IPS-11a (cell line): Measurements from ENCODE around the gene SDS.

Experiments
- H3K4me3 ChIP-seq: one replicate; pipeline ENCODE4 v1.5.1; 2013; ENCODE audit warnings: low read depth, low read length, control low read depth

SDS gene, protein sequence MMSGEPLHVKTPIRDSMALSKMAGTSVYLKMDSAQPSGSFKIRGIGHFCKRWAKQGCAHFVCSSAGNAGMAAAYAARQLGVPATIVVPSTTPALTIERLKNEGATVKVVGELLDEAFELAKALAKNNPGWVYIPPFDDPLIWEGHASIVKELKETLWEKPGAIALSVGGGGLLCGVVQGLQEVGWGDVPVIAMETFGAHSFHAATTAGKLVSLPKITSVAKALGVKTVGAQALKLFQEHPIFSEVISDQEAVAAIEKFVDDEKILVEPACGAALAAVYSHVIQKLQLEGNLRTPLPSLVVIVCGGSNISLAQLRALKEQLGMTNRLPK

DNA sequence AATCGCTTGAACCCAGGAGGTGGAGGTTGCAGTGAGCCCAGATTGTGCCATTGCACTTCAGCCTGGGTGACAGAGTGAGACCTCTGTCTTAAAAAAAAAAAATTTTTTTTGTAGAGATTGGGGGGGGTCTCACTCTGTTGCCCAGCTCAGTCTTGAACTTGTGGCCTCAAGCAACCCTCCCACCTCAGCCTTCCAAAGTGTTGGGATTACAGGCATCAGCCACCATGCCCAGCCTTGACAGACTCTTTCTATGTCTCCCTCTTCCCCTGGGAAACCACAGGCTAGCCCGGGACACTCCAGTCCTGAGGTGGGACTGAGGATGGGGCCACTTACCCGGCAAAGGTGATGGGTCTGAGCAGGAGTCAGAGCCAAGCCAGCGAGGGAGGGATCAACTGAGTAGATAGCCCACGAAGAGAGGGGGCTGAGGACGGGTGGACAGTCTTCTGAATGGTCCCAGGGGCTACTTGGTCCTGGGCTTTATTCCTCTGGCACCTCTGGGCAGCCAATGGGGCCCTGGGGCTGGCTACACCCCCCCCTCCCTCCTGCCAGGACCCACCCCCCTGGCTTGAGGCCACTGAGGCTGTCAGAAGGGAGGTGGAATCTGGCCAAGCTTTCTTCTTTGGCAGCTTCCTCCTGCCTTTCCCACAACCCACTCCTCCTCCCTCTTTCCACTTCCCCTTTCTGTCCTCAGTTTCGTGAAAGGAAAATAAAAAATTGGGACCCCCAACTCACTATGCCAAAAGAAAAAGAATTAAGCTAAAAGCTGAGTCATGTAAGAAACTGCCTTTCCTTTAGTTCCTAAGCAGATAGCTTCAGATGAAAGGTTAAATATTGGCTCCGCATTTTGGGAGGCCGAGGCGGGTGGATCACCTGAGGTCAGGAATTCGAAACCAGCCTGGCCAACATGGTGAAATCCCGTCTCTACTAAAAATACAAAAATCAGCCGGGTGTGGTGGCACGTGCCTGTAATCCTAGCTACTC lies at the start of gene SDS:
SDS (minus strand) TSS at position 453 of the 981 bp plus-strand sequence. CDS start 4,179 bp downstream, outside the sequence.
- H3K4me3 ChIP-seq, result no peak within 1 kb of the TSS

DNA sequence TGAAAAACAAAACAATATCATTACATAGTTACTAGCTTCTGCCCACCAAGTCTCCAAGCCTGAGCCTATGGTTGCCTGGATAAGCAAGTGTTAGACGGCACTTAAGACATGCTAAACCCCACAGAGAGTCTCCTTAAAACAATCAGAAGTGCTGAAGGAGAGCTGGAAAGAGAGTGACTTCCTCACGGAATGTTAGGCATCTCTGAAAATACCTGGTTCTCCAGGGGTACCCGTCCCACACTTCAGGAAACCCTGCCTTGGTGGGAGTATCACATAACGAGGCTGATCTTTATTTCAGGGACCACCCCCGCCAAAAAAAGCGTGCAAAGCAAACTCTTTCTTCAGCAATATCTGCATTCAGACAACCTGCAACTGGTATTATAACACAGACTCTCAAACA lies 49.6 kb upstream of the SDS start:
- H3K4me3 ChIP-seq, result no peak overlapping the region

DNA sequence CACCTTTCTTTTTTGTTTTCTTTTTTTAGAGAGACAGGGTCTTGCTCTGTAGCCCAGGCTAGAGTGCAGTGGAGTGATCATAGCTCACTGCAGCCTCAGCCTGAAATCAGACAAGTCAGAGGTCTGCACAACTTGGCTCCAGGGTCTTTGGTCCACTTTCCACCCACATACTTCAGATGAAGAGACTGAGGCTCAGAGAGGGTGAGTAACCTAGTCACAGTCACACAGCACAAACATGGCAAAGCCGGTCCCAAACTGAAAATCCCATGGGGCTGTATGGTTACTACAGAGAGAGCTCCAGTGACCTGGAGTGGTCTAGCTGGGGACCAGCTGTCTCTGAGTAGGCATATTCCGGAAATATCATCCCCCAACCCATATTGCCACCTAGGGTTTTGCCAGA lies 48.8 kb upstream of the SDS start:
- no peak overlapping the region for H3K4me3 ChIP-seq

DNA sequence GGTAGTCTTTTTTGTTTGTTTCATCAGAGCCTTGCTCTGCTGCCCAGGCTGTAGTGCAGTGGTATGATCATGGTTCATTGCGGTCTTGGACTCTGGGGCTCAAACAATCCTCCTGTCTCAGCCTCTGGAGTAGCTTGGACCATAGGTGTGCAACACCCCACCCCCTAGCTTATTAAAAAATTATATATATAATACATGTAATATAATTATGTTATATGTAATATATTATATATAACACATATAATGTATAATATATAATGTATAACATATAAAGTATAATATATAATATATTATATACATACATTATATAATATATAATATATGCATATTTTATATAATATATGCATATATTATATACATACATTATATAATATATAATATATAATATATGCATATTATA lies 46.2 kb upstream of the SDS start:
- no peak overlapping the region for H3K4me3 ChIP-seq

DNA sequence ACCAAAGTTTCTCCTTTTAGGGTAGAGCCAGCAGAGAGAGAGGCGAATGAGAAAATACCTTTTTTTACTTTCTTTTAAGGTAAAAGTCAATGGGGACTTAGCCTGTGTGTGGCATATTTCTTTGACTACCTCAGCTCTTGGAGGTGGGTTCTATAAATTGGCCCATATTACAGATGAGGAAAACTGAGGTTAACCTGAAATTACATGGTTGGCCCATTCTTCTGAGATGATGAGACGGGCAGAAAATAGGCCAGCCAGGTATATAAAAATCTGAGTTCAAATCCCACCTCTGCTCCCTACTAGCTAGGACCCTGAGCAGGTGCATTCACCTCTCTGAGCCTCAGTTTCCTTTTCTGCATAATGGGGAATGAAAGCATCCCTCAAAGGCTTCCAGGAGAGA lies 45.6 kb upstream of the SDS start:
- no peak overlapping the region for H3K4me3 ChIP-seq

DNA sequence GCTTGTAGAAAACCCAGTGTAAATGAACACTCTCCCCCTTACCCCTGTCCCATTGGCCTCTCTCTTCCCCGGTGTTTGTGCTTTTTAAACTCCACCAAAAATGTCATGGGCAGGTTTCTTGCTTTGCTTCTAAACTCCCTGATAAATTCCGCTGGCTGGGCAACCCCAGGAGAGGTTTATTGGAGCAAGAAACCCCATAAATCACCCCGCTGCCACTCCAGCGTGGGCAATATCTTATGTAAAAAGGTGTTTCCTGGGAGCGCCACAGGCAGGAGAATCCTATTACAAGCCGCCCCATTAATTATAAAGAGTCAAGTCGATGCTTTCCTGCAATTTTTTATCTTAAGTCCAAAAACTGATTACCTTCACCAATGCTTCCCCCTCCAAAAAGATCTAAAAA lies 45.2 kb upstream of the SDS start:
- H3K4me3 ChIP-seq, result no peak overlapping the region

DNA sequence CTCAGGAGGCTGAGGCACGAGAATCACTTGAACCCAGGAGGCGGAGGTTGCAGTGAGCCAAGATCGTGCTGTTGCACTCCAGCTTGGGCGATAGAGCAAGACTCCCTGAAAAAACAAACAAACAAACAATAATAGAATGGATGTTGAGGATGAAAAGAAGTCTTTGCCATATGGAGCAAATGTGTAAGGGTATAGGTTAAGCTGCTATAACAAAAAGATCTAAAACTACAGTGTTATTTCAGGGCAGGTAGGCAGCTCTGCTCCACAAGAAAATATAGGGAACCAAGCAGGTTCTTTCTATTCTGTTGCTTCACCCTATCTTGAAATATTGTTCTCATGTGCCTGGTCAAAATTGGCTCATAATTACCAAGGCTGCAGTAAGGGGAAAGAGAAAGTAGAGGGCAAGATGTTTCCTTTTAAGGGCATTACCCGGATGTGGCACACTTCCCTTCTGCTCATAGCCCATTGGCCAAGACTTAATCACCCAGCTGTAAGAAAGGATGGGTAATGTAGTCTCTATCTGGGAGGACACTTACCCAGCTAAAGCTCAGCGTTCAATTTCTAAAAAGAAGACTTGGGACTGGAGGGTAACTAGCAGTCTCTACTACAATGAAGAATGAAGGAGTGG lies 42.0 kb upstream of the SDS start:
- H3K4me3 ChIP-seq, result no peak overlapping the region

DNA sequence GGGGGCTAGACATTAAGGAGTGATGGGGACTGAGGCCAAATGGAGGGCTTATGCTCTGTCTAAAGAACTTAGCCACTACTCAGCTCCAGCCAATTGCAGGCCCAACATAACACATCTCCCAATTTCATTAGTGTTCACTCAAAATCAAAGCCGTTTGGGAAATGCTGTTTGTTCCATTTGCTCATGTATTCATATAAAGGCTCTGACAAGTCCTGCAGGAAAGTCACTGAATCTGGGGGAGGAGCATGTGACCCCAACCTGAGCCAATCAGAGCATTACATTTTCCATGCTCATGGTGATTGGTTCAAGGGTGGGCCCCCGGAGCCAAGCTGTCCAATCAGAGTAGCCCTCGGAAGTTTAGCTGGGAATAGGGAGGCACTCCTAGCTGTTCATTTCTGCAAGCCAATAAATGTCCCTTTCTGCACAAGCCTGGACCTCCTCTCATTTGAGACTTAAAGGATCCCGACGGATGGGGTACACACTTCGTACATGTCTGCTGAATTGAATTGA lies 39.4 kb upstream of the SDS start:
- no peak overlapping the region for H3K4me3 ChIP-seq

DNA sequence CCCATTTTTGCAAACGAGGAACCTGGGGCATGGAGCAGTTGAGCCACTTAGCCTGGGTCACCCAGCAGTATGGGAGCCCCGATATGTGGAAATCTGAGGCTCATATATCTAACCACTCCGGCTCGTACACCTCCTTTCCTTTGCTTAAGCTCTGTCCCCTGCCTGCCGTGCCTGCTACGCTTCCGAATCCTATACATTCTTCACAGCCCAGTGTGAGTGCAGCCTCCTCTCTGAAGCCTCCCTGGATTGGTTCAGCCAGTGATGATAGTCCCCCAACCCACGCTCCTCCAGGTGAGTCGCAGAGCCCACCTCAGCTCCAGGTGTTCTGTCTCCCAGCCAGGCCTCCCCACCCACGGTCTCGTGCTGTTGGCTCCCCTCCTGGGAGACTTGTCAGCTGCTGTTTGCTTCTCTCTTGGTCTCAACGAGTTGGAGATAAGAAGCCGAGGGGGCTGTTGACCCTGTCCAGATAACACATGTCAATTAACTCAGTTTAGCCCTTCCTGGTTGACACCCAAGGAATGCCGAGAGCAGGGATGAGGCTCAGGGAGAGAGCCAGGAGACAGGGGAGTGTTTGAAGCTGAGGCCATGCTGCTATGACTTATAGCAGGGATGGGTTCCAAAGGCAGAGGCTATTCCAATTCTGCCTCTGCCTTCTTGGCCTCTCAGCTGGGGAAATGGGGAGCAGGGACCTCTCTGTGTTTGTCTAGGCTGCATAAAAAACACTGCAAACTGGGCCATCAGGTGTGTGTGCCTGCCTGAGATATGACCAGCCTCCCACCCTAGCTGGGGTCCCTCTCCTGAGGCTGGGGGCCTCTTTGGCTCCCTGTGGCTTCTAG lies 37.5 kb upstream of the SDS start:
- H3K4me3 ChIP-seq, result no peak overlapping the region

DNA sequence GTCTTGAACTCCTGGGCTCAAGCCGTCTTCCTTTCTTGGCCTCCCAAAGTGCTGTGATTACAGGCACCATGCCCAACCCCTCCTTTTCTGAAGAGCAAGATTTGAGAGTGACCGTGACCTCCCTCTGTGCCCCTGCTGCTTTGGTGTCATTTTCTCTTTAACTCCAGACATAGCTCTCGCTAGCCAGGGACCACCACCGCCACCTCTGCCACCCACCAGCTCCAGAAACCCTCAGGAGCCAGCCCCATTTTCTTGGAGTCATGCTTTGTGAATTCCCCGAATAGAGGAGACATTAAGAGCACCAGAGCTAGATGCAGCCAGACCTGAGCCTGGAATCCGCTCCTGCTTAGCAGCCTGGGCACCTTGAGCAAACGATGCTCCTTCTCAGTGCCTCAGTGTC lies 36.6 kb upstream of the SDS start:
- no peak overlapping the region for H3K4me3 ChIP-seq

DNA sequence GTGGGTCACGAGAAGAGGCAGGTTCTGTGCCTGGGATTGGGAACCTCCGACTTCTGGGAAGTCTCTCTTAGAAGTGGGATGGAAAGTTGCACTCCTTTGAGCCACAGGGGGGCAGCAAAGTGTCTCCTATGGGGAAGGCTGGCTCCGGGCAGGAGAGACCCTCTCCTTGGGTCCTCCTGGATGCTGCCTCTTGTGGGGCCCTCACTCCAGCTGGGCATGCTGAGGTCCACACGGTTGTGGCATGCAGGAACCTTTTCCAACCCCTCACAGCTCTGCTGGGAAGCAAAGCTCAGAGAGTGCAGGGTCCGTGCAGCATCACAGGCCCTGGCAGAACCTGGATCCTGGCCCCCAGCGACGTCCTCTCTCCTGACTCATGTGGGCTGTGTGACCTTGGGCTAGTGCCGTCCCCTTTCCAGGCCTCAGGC lies 35.9 kb upstream of the SDS start:
- H3K4me3 ChIP-seq, result no peak overlapping the region

DNA sequence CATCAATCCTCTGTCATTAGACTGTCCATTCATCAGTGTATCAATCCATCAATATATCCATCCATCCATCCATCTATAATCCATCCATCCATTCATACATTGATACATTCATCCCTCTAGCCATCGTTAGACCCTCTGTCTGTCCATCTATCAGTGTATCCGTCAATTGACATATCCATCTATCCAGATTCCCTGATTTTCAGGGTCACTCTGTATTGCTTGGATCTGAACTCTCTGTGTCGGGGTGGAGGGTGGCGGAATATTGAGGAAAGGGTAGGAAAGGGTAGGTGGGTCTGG lies 35.6 kb upstream of the SDS start:
- no peak overlapping the region for H3K4me3 ChIP-seq

DNA sequence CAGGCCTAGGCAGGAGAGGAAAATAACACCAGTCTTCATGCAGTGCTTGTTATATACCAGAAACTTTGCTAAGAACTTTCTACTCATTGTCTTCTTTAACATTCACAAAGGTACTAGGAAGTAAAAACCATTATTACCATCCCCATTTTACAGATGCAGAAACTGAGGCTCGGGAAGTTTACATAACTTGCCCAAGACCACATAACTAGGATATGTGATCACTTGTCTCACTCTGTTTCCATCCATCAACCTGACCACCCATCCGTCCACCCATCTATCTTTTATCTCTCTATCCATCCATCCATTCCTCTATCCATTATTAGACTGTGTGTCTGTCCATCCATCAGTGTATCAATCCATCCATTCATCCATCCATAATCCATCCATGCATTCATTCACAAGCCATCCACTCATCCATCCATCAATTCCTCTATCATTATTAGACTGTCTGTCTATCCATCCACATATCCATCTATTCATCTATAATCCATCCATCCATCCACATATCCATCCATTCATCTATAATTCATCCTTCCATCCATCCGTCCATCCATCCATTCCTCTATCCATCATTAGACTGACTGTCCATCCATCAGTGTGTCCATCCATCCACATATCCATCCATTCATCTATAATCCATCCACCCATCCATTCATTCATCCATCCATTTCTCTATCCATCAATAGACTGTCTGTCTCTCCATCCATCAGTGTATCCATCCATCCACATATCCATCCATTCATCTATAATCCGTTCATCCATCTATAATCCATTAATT lies 35.0 kb upstream of the SDS start:
- H3K4me3 ChIP-seq, result no peak overlapping the region

DNA sequence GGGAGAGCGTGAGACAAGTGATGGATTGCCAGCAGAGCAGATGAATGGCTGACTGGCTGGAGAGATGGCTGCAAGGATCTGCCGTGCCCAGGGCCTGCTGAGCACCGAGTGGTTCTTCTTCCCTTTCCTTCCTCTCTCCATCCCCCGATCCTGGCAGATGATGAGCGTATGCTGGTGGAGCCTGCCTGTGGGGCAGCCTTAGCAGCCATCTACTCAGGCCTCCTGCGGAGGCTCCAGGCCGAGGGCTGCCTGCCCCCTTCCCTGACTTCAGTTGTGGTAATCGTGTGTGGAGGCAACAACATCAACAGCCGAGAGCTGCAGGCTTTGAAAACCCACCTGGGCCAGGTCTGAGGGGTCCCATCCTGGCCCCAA lies 34.0 kb upstream of the SDS start:
- no peak overlapping the region for H3K4me3 ChIP-seq

DNA sequence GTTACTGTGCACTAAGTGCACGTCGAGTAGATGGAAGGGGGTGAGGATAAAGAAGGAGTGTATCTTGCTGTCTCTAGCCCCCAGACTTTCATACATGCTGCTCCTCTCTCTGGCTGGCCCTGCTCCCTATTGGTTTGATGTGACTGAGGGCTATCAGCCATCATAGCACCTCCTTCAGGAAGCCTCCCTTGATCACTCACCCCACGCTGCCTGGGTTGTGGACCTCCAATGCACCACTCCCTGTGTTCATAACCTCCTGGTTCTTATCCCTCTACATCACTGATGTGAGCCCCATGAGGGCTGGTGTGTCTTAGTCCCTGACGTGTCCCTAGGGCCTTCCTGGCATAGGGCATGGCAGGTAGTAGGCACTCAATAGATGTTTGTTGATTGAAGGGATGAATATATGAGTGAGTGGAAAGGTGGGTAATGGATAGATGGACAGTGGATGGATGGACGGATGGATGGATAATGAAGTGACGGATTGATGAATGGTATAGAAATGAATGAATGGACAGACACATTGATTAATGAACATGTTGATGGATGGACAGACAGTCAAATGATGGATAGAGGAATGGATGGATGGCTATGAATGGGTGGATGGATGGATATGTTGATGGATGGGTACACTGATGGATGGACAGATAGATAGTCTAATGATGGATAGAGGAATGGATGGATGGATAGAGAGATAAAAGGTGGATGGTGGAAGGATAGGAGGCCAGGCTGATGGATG lies 33.5 kb upstream of the SDS start:
- H3K4me3 ChIP-seq, result no peak overlapping the region

DNA sequence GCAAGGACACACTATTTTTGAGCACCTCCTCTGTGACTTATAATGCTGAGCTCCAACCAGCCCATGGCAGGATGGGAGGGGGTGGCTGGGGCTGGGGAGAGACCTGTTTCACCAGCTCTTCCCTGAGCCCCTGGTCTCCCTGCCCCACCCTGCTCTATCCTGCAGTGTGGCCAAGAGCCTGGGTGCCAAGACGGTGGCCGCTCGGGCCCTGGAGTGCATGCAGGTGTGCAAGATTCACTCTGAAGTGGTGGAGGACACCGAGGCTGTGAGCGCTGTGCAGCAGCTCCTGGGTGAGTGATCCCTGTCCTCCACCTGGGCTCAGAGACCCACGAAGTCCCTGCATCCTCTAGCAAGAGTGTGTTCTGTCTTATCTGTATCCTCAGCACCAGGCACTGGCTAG lies 32.9 kb upstream of the SDS start:
- no peak overlapping the region for H3K4me3 ChIP-seq

DNA sequence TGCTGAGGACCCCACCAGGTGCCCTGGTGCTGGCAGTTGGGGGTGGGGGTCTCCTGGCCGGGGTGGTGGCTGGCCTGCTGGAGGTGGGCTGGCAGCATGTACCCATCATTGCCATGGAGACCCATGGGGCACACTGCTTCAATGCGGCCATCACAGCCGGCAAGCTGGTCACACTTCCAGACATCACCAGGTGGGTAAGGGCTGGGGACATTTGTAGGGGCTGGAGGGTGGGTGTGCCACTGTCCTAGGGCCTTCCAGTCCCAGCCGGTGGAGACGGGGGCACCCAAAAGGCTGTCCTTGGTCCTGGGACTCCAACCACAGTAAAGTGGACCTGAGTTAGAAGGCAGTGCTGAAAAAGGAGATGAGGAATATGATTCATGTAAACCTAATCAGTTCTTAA lies 31.7 kb upstream of the SDS start:
- H3K4me3 ChIP-seq, result no peak overlapping the region

DNA sequence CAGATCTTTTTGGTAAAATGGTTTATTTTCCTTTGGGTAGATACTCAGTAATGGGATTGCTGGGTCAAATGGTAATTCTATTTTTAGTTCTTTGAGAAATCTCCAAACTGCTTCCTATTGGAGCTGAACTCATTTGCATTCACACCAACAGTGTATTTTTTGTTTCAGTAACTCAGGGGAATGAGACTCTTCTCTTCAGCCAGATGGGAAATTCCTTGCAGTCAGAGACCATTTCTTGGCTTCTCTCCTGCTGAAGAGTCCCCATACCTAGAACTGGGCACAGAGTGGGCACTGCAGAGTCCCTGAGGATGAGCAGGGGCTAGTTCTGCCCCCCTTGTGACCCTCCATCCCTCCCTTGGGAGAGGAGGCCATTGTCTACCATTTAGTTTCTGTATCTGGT lies 29.3 kb upstream of the SDS start:
- no peak overlapping the region for H3K4me3 ChIP-seq

DNA sequence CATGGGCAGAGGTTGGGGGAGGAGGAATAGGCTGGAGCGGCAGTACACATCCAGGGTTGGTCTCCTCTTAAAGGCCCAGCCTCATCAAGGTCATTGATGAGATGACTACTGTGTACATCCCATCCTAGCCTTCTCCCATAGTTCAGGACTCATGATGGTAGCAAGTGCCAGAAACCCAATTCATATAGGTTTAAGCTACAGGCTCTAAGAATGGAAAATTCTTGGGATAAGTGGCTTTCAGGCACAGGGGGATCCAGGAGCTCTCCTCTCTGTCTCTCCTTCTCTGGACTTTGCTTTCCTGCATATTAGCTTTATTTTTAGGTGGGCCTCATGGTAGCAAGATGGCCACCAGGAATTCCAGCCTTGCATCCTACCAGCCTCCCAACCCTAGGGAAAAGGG lies 24.8 kb upstream of the SDS start:
- no peak overlapping the region for H3K4me3 ChIP-seq
